ENCODE results near the gene VWCE.

The VWCE gene

DNA sequence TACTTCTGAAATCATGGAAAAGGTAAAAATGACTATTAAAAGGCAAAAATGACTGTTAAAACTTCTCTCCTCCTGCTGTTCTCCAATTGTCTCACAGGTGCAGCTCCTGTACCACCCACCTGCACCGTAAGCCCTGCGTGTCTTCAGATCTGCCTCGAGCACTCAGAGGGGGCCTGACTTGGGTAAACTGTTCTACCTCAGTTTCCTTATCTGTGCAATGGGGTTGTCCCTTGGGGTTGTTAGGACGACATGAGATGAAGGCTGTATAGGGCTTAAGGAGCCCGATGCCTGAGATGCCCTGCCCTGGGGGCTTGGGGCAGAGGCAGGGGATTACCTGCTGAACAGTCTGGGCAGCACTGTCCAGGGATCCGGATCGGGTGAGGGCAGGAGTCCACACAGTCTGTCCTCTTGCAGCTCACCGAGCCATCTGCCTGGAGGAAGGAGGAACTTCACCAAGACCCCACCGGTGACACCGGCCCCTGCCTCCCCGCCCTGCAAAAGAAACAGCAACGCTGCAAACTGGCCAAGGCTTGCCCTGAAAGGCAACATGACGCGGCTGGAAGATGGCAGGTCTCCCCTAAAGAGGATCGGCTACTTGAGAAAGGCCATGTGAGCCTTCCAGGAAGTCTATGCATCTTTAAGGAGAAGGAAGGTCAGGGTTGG is 26.4 kb downstream of the VWCE start:
- Mint-ChIP-seq H3K9me3 (no peaks in the 10 kb centered on the region), H3K4me3 (no peak overlapping the region), H3K36me3 (ENCODE audit: low read depth) (peaks cover 1% of the 10 kb centered on the region), H3K27me3 (ENCODE audit: low read depth) (no peaks in the 10 kb centered on the region), H3K27ac (no peak overlapping the region), H3K4me1 (no peaks in the 10 kb centered on the region)
- TF ChIP-seq, protein P1, sequence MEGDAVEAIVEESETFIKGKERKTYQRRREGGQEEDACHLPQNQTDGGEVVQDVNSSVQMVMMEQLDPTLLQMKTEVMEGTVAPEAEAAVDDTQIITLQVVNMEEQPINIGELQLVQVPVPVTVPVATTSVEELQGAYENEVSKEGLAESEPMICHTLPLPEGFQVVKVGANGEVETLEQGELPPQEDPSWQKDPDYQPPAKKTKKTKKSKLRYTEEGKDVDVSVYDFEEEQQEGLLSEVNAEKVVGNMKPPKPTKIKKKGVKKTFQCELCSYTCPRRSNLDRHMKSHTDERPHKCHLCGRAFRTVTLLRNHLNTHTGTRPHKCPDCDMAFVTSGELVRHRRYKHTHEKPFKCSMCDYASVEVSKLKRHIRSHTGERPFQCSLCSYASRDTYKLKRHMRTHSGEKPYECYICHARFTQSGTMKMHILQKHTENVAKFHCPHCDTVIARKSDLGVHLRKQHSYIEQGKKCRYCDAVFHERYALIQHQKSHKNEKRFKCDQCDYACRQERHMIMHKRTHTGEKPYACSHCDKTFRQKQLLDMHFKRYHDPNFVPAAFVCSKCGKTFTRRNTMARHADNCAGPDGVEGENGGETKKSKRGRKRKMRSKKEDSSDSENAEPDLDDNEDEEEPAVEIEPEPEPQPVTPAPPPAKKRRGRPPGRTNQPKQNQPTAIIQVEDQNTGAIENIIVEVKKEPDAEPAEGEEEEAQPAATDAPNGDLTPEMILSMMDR (IDR thresholded peaks at IDR 0.05; ENCODE audit: unreplicated experiment in 3 of 3): no peak

DNA sequence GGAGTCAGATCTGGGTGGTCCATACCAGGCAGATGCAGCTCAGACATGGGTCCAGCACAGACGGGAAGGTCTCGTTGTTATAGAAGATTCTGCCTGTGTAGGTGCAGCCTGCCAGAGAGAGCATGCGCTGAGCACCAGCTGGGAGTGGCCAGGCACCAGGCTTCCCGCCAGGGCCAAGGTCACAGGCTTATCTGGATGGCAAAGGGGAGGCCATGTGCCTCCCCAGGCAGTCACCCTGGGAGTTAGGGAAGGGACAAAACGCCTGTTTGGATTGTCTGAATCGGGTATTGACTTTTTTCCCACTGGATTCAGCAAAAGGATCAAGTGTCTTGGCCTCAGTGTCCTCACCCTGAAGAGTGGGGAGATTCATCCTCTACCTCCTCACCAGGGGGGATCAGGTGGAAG is 27.7 kb downstream of the VWCE start:
- peaks cover 6% of the 10 kb centered on the region for H3K36me3 Mint-ChIP-seq (ENCODE audit: low read depth)
- H3K4me3 Mint-ChIP-seq: no peak overlapping the region
- no peaks in the 10 kb centered on the region for H3K9me3 Mint-ChIP-seq
- no peaks in the 10 kb centered on the region for H3K4me1 Mint-ChIP-seq
- H3K27ac Mint-ChIP-seq: no peak overlapping the region
- H3K27me3 Mint-ChIP-seq (ENCODE audit: low read depth): no peaks in the 10 kb centered on the region
- TF ChIP-seq, protein P1 (IDR thresholded peaks at IDR 0.05; ENCODE audit: unreplicated experiment in 3 of 3): no peak

DNA sequence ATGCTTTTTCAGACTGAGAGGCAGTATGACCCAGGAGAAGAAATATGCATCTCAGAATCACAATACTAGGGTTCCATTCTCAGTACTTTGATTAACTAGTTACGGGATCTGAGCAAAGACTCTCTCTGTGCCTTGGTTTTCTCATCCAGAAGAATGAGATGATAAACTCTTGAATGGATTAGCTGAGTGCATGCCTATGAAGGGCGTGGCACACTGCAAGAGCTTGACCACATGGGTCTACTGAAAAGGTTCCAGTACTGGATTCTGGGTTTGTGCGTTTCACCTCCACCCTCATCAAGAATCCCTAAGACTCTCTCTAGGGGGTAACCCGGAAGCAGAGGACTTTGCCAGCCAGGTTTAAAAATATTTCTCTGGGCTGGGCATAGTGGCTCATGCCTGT is 28.5 kb downstream of the VWCE start:
- Mint-ChIP-seq H3K36me3 (ENCODE audit: low read depth) (peaks cover 6% of the 10 kb centered on the region), H3K4me1 (no peaks in the 10 kb centered on the region), H3K4me3 (no peak overlapping the region), H3K27ac (no peak overlapping the region), H3K27me3 (ENCODE audit: low read depth) (no peaks in the 10 kb centered on the region), H3K9me3 (no peaks in the 10 kb centered on the region)
- TF ChIP-seq, protein P1 (IDR thresholded peaks at IDR 0.05; ENCODE audit: unreplicated experiment in 3 of 3): no peak

DNA sequence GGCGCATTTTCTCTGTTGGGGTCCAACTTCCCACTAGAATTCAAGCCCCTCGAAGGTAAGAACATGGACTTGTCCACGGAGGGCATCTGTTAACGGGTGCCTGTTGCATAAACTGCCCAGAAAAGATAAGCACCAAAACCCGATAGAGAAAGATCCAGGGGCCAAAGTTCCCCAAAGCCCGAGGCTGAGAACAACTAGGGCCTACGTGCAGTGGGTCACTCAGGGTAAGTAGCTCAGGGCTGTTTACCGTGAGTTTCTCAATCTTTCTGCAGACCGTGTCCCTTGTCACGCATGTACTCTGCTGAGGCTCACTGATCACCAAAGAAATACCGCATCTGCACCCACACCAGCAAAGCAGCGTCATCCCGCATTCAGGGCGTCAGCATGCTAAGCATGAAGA is 29.8 kb downstream of the VWCE start:
- Mint-ChIP-seq H3K27ac (no peak overlapping the region), H3K9me3 (no peaks in the 10 kb centered on the region), H3K4me1 (no peaks in the 10 kb centered on the region), H3K36me3 (ENCODE audit: low read depth) (peaks cover 6% of the 10 kb centered on the region), H3K27me3 (ENCODE audit: low read depth) (no peaks in the 10 kb centered on the region), H3K4me3 (no peak overlapping the region)
- TF ChIP-seq, protein P1 (IDR thresholded peaks at IDR 0.05; ENCODE audit: unreplicated experiment in 3 of 3): no peak

DNA sequence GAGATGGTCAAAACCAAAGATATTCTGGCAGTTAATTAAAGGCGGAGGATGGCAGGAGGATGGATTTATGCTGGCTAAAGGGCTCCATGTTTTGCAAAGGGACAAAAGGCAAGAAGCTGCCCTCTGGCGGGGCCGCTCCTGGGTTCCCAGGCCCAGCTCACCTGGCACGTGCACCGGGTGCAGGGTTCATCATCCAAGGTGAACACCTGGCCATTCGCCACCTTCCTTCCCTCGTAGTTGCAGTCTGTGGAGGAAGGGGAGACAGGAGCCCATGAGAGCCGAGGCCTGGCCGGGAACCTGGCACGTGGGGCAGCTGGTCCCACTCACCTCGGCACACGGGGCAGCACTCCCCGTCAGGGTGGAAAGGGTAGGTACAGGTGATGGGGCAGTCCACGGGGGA is 30.3 kb downstream of the VWCE start:
- Mint-ChIP-seq H3K4me3 (no peak overlapping the region), H3K27ac (no peak overlapping the region), H3K27me3 (ENCODE audit: low read depth) (no peaks in the 10 kb centered on the region), H3K4me1 (no peaks in the 10 kb centered on the region), H3K9me3 (no peaks in the 10 kb centered on the region), H3K36me3 (ENCODE audit: low read depth) (peaks cover 6% of the 10 kb centered on the region)
- TF ChIP-seq, protein P1 (IDR thresholded peaks at IDR 0.05; ENCODE audit: unreplicated experiment in 3 of 3): no peak

DNA sequence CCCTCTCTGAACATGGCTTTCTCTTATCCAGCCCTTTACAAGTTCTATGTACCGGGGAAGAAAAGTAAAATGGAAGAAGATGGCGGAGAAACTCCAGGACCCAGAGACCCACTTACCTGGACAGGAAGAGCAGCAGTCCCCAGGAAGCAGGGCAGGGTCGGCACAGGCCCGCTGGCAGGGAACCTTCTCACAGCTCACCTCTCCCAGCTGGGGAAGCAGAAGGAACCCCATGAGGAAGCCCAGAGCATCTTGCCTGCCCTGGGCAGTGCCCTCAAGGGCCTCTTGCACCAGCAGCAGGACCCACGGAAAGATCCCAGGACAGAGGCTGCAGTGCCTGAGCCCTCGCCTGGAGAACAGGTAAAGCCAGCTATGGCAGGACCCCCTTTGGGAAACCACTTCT is 30.7 kb downstream of the VWCE start:
- TF ChIP-seq, protein P1 (IDR thresholded peaks at IDR 0.05; ENCODE audit: unreplicated experiment in 3 of 3): no peak

More for the DNA sequence above, 30.7 kb downstream of the VWCE start:
- Mint-ChIP-seq H3K27ac (no peak overlapping the region), H3K4me3 (no peak overlapping the region), H3K36me3 (ENCODE audit: low read depth) (peaks cover 6% of the 10 kb centered on the region), H3K4me1 (no peaks in the 10 kb centered on the region), H3K9me3 (no peaks in the 10 kb centered on the region), H3K27me3 (ENCODE audit: low read depth) (no peaks in the 10 kb centered on the region)

Data from nephron (organoid).